ENCODE results near the gene NPC1. TPM values are rescaled to one million over a fixed set of nuclear protein-coding genes. Genes with fewer than 3 reads are reported as not detected.
"Not testable (repeated sequence)": the region's sequence is repeated elsewhere in the genome, so short reads cannot be mapped to it uniquely, and the experiment has no call there.

The NPC1 gene
- total RNA-seq, 1 donor from 2014 or later: 10.9 TPM

DNA sequence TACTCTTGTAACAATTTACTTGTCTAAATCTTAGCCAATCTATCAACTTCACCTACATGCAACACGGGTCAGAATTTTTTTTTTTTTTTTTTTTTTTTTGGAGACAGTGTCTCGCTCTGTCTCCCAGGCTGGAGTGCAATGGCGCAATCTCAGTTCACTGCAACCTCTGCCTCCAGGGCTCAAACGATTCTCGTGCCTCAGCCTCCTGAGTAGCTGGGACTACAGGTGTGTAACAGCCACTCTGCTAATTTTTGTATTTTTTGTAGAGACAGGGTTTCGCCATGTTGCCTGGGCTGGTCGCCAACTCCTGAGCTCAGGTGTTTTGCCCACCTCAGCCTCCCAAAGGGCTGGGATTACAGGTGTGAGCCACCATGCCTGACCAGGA lies 26.8 kb upstream of the NPC1 start:
- ATAC-seq; DNase-seq (ENCODE audit: missing footprints); intact Hi-C loops (cut with DNase I): not testable (repeated sequence)

DNA sequence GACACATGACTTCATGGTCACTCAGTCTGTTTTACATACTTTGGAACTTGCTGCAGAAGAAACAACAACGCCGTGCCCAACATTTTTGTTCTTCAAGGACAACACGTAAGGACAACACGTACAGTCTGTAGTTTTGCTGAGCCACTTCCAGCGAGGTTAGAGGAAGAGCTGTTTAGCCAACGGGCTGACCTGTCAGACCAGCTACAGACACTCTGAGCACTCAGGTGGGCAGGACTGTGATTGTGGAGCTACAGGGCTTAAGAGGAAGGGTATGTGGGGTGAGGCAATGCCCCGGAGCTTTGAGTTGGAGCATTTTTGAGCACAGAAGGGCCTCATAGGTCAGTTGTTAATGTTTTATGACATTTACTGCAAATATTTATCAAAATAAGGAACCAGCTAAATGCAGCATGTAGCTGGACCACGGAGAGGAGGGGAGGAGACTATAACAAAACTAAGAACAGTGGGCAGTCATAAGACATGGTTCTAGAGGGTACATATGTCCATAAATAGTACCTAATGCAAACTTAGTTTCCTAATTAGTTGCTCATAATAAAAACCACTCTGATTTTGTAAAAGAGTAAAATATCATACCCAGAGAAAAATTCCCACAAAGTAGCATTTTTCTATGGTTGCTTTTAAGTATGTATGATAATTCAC lies 26.3 kb upstream of the NPC1 start:
- DNase-seq (ENCODE audit: missing footprints) (no peak), ATAC-seq (no peak)
- intact Hi-C loops (cut with DNase I): no loop called here

DNA sequence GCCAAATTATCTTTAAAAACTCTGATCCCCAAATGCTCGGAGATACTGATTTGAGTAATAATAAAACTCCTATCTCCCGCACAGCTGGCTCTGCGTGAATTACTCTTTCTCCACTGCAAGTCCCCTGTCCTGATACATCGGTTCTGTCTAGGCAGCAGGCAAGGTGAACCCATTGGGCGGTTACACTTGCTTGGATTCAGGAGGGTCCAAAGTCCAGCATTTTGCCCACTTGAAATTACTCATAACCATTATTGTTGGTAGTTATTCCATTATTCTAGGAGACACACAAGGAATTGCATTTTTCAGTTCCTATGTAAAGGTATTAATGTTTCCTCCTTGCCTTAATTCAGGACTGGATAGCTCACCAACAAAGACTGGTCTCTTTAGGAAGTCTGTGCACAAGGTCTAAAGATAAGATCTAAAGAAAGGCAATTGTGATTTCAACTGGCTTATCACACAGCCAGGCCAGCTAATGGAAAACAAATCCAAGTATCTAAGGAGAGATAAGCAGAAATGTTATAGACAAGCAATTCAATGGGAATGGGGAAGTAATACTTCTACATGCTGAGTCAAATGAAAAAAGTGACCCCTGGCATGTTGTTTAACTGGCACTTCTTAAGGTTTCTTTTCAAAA lies 23.2 kb upstream of the NPC1 start:
- intact Hi-C loops (cut with DNase I): no loop called here

GRCh38 chr18:23608211-23608610 lies 21.9 kb upstream of the NPC1 start:
- intact Hi-C loops (cut with DNase I): no loop called here
- ATAC-seq (no peak), DNase-seq (ENCODE audit: missing footprints) (no peak)

More for the DNA sequence above, 23.2 kb upstream of the NPC1 start:
- DNase-seq (ENCODE audit: missing footprints): no peak
- no peak for ATAC-seq

DNA sequence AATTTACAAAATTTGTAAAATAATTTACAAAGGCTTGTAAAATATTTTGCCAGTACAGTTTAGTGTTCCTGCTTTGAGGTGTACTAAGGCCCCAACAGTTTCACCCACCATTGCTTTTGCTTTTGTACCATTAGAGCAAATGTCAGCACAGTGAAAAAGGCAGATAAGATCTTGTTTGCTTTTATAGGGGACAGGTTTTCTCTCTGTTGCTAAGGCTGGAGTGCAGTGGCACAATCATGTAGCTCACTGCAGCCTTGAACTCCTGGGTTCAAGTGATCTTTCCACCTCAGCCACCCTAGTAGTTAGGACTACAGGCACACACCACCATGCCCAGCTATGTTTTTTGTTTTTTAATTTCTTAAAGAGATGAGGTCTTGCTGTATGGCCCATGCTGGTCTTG lies 19.6 kb upstream of the NPC1 start:
- ATAC-seq (no peak), DNase-seq (ENCODE audit: missing footprints) (no peak)
- intact Hi-C loops (cut with DNase I): no loop called here

DNA sequence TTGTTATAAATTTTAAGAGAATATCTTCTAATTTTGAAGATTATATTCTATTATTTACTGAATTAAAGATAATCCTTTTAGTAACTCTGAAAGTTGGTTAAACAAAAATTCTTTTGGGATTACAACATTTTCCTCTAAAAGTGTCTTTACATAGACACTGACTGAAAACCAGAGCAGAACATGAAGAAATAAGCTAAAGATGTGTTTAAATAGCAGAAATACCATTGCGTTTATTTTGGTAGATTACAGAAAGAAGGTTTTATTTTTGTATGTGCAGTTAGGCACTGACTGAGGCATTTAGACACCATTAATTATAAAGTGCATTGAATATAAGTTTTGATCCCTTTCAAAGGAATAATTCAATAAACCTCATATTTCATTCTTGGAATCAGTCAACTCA lies 13.5 kb upstream of the NPC1 start:
- intact Hi-C loops (cut with DNase I): no loop called here
- no peak for ATAC-seq
- no peak for DNase-seq (ENCODE audit: missing footprints)

GRCh38 chr18:23596183-23596582 lies 9.9 kb upstream of the NPC1 start:
- intact Hi-C loops (cut with DNase I): no loop called here
- DNase-seq (ENCODE audit: missing footprints) (no peak), ATAC-seq (no peak)

- no peak for ATAC-seq
- DNase-seq (ENCODE audit: missing footprints): no peak
- intact Hi-C loops (cut with DNase I): no loop called here
These were observed 9.3 kb upstream of the NPC1 start for GRCh38 chr18:23595591-23595990.

DNA sequence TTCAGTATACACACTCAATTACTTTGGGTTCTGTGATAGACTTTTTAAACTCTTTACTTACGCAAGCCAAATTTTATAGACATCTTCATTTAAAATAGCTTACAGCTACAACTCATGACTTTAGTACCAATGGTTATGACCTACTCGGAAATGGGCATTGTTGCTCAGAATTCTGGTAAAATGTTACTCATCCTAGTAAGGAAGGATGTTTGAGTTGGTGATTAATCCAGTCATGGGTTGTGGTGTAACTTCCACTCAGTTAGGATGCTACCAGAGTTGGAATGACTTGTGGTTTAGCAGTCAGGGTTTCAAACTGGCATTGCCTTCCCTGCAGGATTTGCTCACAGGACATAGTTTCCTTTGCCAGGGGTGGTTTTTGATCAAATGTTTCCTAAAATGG lies 7.4 kb upstream of the NPC1 start:
- ATAC-seq (no peak), DNase-seq (ENCODE audit: missing footprints) (no peak)
- intact Hi-C loops (cut with DNase I): no loop called here

GRCh38 chr18:23592911-23593310 lies 6.6 kb upstream of the NPC1 start:
- intact Hi-C loops (cut with DNase I): no loop called here
- DNase-seq (ENCODE audit: missing footprints) (no peak), ATAC-seq (no peak)

DNA sequence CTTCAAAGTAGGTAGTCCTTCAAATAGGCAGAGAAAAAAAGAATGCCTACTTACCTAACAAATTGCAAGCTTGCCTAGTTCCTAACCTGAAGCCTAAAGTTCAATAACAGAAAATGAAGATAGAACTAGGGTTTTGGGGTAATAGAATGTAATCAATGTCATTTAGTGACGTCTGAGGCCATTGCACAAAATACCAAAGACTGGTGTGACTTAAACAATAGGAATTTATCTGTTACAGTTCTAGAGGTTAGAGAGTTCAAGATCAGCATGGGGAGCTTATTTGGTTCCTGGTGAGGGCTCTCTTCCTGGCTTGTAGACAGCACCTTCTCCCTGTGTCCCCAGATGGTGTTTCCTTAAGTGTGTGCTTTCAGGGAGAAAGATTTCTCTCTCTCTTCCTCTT lies 4.7 kb upstream of the NPC1 start:
- intact Hi-C loops (cut with DNase I): no loop called here
- ATAC-seq: no peak
- no peak for DNase-seq (ENCODE audit: missing footprints)

- intact Hi-C loops (cut with DNase I): loop anchor here (5.0 kb wide), 1 partner anchor 87 kb away; the partner anchor contains the start of gene RMC1
- DNase-seq (ENCODE audit: missing footprints) (no peak), ATAC-seq (no peak)
These were observed 2.7 kb upstream of the NPC1 start for GRCh38 chr18:23588836-23589560.

- DNase-seq (ENCODE audit: missing footprints) (no peak), ATAC-seq (no peak)
- intact Hi-C loops (cut with DNase I): loop anchor here (5.0 kb wide), 1 partner anchor 85 kb away; the partner anchor contains the start of gene RMC1
These were observed 925 bp upstream of the NPC1 start for GRCh38 chr18:23587220-23587642.

GRCh38 chr18:23585897-23586248 lies 433 bp downstream of the NPC1 start:
- intact Hi-C loops (cut with DNase I): loop anchor here (1.0 to 5.0 kb wide), 2 partner anchors 70 to 84 kb away; partner anchors contain the start of gene RMC1
- DNase-seq (ENCODE audit: missing footprints) (no peak), ATAC-seq (no peak)

DNA sequence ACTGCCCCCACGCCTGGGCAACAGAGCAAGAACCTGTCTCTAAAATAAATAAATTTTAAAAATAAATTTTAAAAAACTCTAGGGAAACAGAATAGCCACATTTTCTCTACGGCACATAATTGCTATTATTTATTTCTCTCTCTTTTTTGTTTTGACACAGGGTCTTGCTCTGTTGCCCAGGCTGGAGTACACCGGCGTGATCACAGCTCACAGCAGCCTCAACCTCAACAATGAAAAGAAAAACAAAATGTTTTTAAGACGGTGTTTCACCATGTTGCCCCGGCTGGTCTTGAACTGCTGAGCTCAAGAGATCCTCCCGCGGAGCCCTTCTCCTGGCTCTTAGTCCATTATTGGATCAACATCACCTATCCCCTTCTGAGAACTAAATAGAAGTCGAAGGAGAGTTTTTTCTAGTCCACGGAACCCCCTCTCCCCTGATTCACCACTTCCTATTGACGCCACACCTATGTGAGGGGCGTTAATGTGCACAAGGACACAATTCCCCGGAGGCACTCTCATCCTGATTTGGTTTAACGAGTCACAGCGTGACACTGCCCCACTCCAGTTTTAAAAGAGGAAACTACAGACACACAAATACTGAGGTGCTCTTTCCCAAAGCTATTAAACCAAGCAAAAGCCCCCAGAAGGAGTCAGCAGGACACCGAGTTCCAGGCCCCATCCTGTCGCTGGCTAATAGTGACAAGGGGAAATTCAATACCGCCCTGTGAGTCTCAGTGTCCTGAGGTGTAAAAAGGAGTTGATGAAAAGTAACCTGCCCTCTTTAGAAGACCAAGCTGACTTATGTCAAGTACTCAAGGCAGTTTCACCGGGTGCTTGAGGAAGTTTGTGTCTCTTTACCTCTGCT lies 1.1 kb downstream of the NPC1 start:
- intact Hi-C loops (cut with DNase I): loop anchor here (5.0 kb wide), 1 partner anchor 83 kb away; the partner anchor contains the start of gene RMC1
- DNase-seq (ENCODE audit: missing footprints) (no peak), ATAC-seq (no peak)

GRCh38 chr18:23584019-23584983 lies 2.0 kb downstream of the NPC1 start:
- intact Hi-C loops (cut with DNase I): no loop called here
- ATAC-seq: no peak
- DNase-seq (ENCODE audit: missing footprints): no peak

DNA sequence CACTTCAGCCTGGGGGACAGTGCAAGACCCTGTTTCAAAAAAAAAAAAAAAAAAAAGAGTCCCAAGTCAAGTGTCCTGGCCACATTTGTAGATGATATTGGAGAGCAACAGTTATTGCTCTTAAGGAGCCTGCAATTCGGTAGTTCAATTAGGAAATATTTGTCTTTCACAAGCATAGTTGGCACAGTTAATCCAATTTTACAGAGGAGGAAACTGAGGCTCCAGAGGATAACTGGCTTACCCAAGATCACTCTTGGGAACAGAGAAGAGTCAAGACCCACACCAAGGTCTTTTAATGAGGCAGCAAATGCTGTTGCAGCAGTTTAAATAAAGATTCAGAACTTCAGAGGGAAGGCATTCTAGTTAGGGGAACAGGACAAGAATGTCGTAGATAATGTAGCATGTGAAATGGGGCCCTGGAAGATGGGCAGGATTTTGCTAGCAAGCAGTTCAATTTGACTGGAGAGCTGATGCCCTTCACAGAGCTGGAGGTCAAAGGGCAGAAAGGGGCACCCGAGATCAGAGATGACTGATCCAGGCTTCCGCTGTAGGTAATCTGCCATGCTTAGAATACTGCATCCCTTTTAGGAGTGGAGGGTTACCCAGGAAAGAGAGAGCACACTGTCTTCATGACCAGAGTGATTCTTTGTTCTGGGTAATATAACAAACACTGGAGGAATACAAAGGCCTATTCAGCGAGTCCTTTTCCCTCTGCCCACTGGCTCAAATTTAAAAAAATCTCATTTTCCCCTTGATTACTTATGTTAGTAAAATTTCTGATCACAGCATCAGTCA lies 3.0 kb downstream of the NPC1 start:
- intact Hi-C loops (cut with DNase I): no loop called here
- DNase-seq (ENCODE audit: missing footprints) (no peak), ATAC-seq (no peak)
